ENCODE data around the gene KIAA0319L.
A peak's percentile ranks its signal among the peaks of the same experiment; 100 is the strongest.

The KIAA0319L gene

DNA sequence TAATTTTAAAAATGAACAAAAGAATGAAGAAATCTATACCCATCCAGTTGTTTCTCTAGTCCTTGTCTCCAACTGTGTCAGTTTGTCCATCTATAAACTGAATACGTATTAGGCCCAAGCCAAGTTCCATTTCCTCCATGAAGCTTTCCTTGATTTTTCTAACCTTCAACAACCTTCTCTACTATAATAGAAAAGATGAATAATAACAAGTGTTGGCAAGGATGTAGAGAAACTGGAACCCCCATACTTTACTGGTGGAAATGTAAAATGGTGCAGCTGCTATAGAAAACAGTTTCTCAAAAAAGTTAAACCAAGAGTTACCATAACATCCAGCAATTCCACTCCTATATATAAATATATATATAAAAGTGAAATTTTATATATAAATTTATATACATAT, 10.6 kb downstream of the KIAA0319L start:
- no peak for DNase-seq (ENCODE audit: extremely low read depth, insufficient read length)
- no peak overlapping the region for H3K4me3 ChIP-seq (replicated peaks; ENCODE audit: low read depth, low read length)
- TF ChIP-seq, protein P1, sequence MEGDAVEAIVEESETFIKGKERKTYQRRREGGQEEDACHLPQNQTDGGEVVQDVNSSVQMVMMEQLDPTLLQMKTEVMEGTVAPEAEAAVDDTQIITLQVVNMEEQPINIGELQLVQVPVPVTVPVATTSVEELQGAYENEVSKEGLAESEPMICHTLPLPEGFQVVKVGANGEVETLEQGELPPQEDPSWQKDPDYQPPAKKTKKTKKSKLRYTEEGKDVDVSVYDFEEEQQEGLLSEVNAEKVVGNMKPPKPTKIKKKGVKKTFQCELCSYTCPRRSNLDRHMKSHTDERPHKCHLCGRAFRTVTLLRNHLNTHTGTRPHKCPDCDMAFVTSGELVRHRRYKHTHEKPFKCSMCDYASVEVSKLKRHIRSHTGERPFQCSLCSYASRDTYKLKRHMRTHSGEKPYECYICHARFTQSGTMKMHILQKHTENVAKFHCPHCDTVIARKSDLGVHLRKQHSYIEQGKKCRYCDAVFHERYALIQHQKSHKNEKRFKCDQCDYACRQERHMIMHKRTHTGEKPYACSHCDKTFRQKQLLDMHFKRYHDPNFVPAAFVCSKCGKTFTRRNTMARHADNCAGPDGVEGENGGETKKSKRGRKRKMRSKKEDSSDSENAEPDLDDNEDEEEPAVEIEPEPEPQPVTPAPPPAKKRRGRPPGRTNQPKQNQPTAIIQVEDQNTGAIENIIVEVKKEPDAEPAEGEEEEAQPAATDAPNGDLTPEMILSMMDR (IDR thresholded peaks at IDR 0.05; ENCODE audit: insufficient read depth, low read length, poor library complexity, severe bottlenecking) = no peak
- H3K36me3 ChIP-seq (ENCODE audit: control insufficient read depth, insufficient read depth, low read length) = peaks cover 7% of the 10 kb centered on the region
- H3K27me3 ChIP-seq (replicated peaks; ENCODE audit: control insufficient read depth, insufficient read depth, low read length) = no peaks in the 10 kb centered on the region

DNA sequence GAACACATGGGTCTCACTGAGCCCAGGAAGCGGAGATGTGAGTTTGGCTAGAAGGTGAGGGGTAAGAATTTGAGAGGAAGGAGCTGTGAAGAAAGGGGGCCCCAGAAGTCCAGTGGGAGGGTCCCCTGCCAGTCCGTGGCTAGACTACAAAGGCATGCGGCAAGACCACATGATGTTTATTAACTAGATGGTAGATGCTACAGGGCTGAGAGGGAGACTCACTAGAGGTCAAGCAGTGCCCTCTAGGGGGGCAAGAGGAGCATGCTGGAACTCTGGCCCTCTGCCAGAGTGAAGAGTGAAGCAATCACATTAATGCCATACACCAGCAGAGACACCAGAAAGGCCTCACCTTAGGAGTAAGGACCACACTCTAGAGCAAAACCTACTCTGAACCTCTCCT, 12.2 kb downstream of the KIAA0319L start:
- Histone ChIP-seq H3K36me3 (ENCODE audit: control insufficient read depth, insufficient read depth, low read length) (peaks cover 8% of the 10 kb centered on the region), H3K27me3 (replicated peaks; ENCODE audit: control insufficient read depth, insufficient read depth, low read length) (no peaks in the 10 kb centered on the region), H3K4me3 (replicated peaks; ENCODE audit: low read depth, low read length) (no peak overlapping the region)
- TF ChIP-seq, protein P1 (IDR thresholded peaks at IDR 0.05; ENCODE audit: insufficient read depth, low read length, poor library complexity, severe bottlenecking) = peak; percentile 64
- DNase-seq (ENCODE audit: extremely low read depth, insufficient read length) = no peak

DNA sequence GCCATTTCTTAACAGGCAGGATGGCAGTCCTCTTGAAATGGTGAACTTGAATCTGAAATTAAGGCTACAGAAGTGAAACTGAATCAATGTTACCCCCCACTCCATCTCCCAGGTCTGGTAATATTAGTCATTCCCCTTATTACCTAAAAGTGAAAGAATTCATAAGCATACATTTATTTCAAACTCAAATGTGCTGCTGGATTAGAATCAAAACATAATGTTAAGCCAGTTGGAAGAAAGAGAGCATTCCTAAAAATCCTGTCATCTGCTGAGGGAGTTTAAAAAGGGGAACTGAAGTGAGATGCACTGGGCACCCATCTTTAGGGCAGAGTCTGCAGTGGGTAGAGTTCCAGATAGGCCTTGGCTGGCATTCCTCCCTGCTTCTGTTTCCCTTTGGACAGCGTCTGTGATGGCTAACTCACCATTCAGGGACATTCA, 17.4 kb downstream of the KIAA0319L start:
- peaks cover 5% of the 10 kb centered on the region for H3K36me3 ChIP-seq (ENCODE audit: control insufficient read depth, insufficient read depth, low read length)
- no peak overlapping the region for H3K4me3 ChIP-seq (replicated peaks; ENCODE audit: low read depth, low read length)
- DNase-seq (ENCODE audit: extremely low read depth, insufficient read length) = no peak
- no peaks in the 10 kb centered on the region for H3K27me3 ChIP-seq (replicated peaks; ENCODE audit: control insufficient read depth, insufficient read depth, low read length)
- TF ChIP-seq, protein P1 (IDR thresholded peaks at IDR 0.05; ENCODE audit: insufficient read depth, low read length, poor library complexity, severe bottlenecking) = no peak

DNA sequence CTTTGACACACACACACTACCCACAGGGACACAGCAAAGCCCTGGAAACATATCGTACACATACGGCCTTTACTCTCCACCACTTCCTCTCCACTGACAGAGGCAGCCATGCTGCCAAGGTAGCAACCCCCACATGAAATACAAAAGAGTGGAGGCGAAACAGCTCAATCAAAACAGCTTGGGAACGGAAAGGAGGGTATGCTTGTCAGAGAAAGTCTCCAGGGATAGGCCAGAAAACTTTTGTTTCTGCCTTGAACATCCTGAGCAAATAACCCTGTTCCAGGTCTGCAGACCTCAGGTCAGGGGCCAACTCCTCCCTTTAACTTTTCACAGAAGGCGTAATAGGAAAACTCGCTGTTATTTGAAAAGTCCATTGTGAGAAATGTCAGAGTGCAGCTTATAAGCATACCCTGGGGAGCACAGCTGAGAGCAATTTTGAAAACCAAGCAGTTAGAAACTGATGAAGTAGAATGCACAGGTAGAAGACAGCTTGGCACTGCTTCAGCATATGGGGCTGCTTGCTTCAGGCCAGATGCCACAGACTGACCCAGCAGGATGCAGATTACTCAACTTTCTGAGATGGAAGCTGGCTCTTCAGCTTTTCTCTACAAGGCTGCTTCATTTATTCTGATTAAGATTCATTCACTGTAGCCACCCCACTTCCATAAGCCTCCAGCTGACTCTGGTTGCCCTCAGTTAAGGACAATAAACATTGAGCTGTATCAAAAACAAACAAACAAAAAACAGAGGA, 18.0 kb downstream of the KIAA0319L start:
- H3K27me3 ChIP-seq (replicated peaks; ENCODE audit: control insufficient read depth, insufficient read depth, low read length) = no peaks in the 10 kb centered on the region
- peaks cover 5% of the 10 kb centered on the region for H3K36me3 ChIP-seq (ENCODE audit: control insufficient read depth, insufficient read depth, low read length)
- DNase-seq (ENCODE audit: extremely low read depth, insufficient read length) = no peak
- H3K4me3 ChIP-seq (replicated peaks; ENCODE audit: low read depth, low read length) = peak overlapping the region; percentile 9; the same call in 1 of the 2 replicates
- TF ChIP-seq, protein P1 (IDR thresholded peaks at IDR 0.05; ENCODE audit: insufficient read depth, low read length, poor library complexity, severe bottlenecking) = no peak

DNA sequence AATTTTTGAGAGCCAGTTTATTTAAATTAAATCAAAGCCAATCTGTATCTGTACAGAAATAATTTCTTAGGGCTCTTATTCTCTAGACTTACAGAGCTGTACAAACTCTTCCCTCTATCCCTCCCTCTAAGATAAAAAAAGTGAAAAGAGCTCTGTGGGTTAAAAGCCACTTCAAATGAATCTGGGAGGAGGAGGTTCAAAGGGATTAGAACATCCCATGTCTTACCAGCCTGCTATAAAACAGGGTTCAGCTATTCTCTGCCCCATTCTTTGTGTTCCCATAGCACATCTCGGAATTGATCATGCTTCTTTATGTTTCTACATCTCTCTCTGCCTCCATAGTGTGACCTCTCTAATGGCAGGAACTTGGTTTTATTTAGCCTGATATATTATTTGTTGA, 19.4 kb downstream of the KIAA0319L start:
- peak overlapping the region; percentile 39 for H3K4me3 ChIP-seq (replicated peaks; ENCODE audit: low read depth, low read length)
- no peak for DNase-seq (ENCODE audit: extremely low read depth, insufficient read length)
- no peaks in the 10 kb centered on the region for H3K27me3 ChIP-seq (replicated peaks; ENCODE audit: control insufficient read depth, insufficient read depth, low read length)
- TF ChIP-seq, protein P1 (IDR thresholded peaks at IDR 0.05; ENCODE audit: insufficient read depth, low read length, poor library complexity, severe bottlenecking) = no peak
- H3K36me3 ChIP-seq (ENCODE audit: control insufficient read depth, insufficient read depth, low read length) = 0 out of 2 replicates have a peak, but pooled peaks cover 1% of the 10 kb centered on the region

Data from GM06990 (cell line).